CD4-positive, alpha-beta T cell treated with Interleukin-12 subunit alpha and Interleukin-12 subunit beta, for 1 hour (primary cell): Measurements from ENCODE around the gene CTAG1A.
"Not testable (repeated sequence)": the region's sequence is repeated elsewhere in the genome, so short reads cannot be mapped to it uniquely, and the experiment has no call there.

Experiments
- DNase-seq: peaks from one replicate; pipeline ENCODE4 v3.0.0-alpha.2; 2020

Gene CTAG1A

DNA sequence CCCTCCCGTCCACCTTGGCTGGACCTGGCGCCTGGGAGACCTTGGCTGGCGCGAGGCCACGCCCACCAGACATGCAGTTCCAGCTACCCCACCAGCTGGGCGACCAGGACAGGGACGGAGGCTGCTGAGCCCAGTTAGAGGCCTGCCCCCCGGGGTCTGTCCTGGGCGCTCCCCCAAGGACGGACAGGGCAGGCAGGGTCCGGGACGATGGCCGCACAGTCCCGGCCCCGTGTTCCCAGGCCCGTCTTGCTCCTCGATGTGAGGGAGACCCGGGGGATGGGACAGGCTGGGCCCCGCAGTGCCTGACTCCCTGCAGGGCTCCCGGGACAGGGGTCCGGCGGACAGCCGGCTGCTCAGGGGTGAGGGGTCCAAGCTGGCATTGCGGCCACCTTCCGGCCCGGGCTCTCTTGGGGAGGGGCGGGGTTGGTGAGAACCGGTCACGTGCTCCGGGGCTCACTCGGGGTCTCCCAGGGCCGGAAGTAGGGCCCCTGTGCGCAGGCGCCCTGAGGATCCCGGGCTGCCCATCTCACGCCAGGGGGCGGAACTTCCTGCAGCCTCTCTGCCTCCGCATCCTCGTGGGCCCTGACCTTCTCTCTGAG lies at the start of gene CTAG1A:
CTAG1A (plus strand) TSS at position 549 of the 599 bp plus-strand sequence. CDS start 74 bp downstream, outside the sequence.
- DNase-seq: not testable (repeated sequence)

DNA sequence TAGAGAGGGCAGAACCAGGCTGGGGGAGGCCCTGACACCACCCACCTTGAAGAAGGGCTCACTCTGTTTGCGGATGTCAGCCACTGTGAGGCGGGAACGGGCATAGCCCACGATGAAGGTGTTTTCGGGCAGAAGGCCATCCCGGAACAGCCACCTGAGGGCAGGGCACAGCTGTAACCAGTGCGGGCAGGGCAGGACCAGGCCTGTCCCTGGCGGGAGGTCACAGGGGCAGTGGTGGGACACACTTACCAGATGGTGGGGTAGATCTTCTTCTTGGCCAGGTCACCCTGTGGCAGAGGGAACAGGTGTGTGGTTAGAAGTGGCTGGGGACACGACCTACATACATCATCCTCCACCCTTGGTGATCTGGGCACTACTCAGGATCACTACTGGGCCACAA lies 49.0 kb upstream of the CTAG1A start:
- DNase-seq: no peak

DNA sequence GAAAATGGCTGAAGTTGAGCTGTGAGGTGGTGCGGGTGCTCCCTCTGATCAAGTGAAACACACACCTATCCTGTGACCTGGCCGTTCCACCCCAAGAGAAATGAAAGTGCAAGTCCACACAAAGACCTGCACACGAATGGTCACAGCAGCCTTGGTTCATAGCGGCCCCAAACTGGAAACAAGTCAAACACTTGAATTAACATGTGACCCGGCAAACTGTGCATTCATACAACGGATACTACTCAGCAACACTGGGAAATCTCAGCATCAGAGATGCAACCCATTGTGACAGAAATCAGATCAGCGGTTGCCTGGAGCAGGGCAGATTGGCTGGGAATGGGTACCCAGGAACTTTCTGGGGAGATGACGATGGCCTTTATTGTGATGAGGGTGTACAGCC lies 45.9 kb upstream of the CTAG1A start:
- no peak for DNase-seq

DNA sequence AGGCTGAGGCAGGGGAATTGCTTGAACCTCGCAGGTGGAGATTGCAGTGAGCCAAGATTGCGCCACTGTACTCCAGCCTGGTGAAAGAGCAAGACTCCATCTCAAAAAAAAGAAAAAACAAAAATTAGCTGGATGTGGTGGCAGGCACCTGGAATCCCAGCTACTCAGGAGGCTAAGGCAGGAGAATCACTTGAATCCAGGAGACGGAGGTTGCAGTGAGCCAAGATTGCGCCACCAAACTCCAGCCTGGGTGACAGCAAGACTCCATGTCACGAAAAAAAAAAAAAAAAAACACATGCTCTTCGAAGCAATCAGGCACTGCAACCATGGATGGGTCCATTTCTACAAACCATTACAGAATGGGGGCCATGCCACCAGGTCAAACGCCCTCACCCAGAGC lies 44.6 kb upstream of the CTAG1A start:
- not testable (repeated sequence) for DNase-seq

DNA sequence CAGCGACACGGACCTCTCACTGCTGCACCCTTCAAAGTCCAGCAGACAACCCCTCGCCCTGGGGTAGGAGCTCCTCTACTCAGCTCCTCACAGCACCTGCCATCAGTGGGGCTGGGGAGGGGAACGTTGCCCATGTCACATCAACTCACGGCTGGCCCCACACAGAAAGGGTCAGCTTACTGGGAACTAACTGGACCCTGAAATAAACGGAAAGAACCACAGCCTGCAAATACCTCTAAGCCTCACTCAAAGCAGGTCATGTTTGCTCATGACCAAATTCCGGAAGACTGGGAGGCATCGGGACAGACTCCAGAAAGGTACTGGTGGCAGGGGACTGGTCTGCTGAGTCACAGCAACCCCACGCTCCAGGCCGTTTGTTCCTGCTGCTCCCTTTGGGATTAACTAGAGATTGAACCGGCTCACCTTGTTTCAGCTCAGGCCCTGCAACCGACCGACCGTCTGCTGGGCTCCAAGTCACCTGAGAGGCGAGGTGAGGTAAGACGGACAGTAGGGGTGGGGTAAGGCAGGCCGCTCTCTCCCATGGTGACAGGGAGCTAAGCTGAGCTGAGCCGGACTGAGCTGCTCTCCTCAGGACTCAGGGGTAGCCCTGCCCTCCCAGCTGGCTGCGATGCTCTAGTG lies 43.9 kb upstream of the CTAG1A start:
- DNase-seq: no peak

DNA sequence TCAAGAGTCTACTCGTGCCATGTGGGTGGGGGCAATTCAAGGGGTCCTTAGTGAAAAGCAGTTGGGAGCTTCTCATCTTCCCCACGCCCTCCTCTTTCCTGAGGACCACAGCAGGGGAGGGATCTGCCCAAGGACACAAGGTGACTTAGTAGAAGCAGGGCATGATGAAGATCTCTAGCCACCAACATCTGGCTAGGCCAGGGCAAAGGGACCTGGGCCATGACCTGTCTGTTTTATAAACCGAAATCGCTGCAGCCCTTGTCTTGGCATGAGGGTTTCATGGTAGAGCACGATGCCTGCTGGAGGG lies 43.4 kb upstream of the CTAG1A start:
- DNase-seq: no peak

DNA sequence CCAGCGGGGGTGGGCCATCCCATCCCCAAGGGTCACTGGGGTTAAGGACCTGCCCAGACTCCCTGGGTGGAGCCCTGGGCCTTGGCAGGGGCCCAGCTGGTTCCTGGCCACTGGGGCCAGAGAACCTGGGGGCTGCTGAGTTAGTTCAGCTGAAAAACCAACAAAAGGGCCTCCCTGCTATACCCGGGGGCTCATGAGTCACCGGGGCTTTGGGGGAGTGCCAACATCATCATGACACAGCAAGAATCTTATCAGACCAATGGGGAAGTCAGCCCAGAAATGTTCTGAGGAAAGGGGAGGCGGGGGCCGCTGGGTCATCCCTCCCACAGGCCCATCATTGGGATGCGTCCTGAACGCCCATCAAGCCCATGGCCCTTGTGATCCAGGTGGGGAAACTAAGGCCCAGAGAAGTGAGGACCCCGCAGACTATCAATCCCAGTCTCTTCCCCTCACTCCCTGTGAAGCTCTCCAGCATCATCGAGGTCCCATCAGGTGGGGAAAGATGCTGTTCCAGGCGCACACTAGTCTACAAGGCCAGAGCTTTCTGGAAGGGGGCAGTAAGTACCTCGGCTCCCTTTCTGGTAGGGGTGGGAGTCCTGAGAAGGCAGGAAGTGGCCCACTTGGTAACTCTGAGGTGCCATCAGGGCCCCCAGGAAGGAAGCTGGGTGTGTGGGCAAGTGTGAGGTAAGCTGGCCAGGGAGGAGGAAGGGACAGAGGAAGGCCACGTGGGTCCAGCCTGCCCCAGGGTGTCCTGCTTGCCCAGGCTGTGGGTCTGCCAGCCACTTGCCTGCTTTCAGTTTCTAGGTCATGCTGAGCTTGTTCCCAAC lies 42.8 kb upstream of the CTAG1A start:
- peak; percentile 27 for DNase-seq

DNA sequence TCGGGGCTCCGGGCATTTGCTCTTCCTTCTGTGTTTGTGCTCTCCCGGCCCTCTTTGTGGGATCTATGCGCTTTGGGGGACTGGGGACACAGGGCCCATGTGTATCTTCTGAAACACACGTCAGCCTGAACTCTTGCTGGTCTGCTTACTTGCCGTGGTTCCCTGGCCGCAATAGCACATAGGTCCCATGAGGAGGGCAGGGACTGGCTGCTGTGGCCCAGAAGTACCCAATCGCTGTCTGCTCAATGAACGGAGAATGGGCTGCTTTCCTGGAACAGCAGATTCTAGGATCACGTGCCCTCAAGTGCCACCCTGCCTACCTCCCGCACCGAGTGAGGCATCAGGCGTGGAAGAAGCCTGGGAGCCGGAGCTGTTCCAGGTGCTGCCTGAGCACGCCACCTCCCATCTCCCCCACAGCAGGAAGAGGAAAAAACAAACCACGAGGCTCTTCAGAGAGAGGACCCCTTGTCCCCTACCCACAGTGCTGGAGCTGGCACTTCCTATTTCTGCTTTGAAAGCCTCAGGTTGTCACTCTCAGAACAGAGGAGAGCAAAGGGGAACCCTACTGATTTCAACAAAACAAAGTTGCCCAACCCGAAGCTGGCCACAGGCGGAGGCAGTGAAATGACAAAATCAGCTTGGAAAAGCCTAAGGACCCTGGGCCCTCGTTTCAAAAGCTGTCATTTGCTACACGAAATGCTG lies 42.1 kb upstream of the CTAG1A start:
- peak; percentile 18 for DNase-seq

DNA sequence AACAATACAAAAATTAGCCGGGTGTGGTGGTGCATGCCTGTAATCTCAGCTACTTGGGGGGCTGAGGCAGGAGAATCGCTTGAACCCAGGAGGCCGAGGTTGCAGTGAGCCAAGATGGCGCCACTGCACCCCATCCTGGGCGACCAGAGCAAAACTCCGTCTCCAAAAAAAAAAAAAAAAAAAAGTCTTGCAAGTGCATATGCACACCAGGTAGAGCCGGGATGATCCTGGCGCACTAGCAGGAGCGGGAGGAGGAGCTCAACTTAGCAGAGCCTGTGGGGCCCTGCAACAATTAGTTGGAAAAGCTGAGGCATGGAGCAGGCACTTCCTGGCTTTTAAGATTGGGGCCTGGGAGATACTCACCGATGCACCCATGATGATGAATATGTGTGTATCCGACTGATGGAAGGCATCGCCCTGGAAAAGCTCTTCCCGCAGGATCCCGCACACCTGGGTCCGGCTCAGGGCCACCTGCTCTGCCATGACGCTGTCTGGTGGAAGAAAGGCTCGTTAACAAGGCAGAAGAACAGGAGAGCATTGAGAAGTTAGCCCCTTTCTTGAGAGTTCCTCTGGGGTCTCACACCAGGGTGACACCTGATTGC lies 39.2 kb upstream of the CTAG1A start:
- no peak for DNase-seq

DNA sequence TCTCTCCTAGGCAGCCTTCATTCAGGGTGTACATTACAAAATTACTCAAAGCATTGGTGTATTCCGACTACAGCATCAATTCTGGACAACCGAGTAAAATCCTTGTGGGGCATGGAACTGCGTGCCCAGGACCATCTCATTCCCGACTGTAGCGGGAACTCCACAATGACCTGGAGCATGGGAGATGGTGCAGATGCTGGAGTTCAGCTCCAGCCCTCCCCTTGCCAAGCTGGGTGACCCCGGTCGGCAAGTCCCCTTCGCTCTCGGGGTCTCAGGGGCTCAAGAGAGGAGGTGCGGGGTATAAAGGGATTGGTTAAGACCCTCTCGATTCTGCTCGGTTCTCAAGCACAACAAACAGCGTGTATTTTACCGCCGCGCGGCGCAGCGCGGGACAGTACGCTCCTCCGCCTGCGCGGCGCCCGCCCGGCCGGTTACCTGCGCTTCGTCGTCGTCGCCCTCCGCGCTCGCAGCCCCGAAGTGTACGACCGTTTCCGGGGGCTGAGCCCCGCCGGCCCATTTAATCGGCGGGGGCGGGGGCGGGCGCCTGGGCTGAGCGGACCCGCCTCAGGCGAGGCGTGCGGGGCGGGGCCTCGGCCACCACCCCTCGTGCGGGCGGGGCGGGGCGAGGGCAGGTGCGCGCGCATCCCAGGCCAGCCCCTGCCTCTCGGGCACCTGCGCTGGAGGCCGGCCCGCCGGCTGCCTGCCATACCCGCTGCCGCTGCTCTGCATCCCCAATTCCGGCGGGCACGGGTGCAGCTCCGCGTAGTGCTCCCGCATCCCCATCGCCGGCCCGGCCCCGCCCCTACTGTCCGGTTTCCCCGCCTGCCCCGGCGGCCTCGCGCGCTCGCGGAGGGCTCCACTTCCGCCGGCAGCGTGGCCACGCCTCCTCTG lies 38.3 kb upstream of the CTAG1A start, which contains the start of gene G6PD:
G6PD (minus strand) TSS at position 493 of the 891 bp plus-strand sequence. CDS start 691 bp downstream, outside the sequence.
- peak; percentile 86 for DNase-seq

DNA sequence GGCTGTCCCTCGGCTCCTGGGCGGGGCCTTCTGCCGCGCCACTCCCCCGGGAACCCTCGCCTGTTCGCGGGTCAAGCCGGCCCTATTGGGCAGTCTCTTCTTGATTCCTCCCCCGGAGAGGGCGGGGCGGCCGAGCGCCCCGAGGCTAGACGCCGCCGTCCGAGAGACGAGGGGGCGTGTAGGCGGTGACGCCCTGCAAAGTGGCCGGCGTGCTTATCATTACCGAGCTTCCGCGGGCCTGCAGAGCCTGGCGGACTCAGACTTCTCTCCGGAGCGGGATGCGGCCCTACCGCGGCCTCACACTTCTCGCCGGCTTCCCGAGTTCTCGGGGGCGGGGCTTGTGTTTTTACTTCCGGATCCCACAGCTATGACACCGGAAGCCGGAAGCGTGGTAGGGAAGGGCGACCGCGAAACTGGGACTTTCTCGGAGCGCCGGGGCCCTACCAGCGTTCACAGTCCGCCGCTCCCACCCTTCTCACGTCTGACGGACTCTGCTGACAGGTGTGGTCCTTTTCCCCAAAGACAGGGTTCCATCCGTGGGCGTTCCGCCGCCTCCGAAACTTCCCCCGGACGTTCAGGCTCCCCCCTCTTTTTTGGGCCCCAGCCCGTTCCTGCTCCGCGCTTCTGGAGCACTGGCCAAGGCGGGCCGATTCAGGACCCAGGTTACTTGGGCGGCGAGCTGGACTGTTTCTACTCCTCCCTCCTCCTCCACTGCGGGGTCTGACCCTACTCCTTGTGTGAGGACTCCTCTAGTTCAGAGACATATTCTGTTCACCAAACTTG lies 37.5 kb upstream of the CTAG1A start, which contains the start of gene IKBKG:
IKBKG (plus strand) TSS at position 376 of the 783 bp plus-strand sequence. CDS start 4,383 bp downstream, outside the sequence.
- peak; percentile 91 for DNase-seq

DNA sequence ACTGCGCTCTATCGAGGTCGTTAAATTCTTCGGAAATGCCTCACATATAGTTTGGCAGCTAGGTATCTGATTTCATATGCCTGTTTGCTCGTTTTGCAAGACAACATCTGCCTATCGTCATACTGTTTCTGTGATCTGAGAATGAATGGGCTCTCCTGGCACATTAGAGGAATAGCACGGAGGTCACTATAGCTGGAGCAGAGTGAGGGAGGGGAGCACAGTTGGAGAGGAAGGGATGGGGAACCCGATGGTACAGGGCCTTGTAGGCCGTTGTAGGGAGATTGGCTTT lies 37.0 kb upstream of the CTAG1A start:
- no peak for DNase-seq

DNA sequence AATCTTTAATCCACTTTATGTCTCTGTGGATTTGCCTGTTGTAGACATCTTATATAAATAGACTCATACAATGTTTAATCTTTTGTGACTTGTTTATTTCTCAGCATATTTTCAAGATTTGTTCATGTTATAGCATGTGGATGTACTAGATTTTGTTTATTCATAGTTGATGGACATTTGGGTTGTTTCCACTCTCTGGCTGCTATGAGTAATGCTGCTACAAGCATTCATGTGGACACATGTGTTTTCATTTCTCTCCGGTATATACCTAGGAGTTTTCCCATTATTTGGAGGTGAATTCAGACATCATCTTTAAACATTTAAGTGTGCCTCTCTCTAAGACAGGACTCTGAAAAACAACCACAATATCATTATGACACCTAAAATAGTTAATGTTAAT lies 35.2 kb upstream of the CTAG1A start:
- no peak for DNase-seq

DNA sequence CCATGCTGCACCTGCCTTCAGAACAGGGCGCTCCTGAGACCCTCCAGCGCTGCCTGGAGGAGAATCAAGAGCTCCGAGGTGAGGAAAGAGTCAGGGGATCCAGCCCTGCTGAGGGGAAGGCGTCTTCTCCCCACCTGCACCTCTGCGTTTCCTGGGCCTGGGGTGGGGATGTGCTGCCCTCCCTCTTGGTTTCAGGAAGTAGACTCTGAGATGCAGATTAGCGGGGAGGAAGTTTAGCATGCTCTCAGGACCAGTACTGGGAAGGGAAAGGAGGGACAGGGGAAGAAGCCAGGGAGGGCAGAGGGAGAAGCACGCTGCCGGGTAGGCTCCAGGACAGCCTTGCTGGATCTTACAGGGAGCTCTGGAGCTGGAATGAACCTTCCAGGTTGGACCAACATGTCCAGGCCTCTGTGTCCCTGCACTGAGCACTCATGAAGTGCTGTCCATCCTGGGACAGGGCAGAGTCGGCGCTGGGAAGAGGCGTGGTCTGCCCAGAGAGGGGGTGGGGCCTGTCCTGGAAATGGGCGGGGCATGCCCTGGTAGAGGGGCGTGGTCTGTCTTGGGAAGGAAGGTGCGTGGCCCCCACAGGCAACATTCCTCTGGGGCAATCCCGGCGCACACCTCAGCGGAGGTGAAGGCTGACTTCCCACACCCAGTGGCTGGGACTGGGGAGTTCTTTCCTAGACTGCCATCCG lies 32.7 kb upstream of the CTAG1A start:
- not testable (repeated sequence) for DNase-seq

DNA sequence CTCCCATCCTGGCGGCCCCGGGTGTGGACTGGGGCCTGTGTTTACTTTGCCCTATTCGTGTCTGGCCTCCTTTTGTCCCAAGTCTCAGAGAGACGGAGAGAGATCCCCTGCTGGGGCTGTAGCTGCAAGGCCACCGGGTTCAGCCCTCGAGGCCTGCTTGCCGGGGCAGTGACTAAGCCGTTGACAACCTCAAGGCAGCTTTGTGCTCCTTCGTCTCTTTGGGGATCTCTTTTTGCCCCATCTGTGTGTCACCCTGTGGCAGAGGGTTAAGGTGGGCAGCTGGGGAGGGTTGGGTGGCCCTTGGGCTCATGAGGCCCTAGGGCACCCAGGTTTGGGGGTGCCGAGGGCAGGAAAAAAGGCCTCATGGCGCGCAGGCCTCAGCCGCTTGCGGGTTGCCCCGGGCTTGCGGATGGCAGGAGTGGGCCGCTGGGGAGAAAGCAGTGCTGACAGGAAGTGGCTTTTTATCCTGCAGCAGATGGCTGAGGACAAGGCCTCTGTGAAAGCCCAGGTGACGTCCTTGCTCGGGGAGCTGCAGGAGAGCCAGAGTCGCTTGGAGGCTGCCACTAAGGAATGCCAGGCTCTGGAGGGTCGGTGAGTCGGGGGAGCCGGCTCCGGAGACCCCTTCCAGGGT lies 26.8 kb upstream of the CTAG1A start:
- not testable (repeated sequence) for DNase-seq

DNA sequence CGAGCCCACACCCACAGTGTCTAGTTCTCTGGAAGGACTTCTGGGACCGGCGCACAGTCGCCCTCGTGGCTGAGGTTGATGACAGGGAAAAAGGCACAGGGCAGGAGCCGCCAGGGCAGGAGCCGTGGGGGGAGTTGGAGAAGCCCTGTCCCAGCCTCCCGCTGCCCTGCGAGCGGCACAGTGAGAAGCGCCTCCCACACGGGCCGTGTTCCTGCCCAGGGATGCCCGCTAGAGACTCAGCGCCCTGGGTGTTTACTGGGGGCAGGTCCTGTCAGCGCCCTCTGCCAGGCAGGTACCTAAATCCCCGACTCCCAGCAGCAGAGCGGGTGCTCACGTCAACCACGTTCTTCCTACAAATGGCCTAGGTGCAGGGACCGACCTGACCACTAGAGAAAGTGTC lies 26.0 kb upstream of the CTAG1A start:
- DNase-seq: not testable (repeated sequence)

DNA sequence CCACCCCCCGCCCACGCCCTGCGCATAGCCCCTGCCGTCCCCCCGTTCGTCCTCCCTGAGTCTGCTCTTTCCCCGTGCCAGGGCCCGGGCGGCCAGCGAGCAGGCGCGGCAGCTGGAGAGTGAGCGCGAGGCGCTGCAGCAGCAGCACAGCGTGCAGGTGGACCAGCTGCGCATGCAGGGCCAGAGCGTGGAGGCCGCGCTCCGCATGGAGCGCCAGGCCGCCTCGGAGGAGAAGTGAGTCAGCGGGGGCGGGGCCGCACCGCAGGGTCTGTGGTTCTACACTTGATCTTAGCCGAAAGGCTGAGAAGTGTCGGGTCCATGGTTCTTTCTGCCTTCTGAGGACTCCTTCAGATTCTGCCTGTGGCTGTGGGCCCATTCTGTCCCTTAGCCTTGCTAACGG lies 24.6 kb upstream of the CTAG1A start:
- not testable (repeated sequence) for DNase-seq

DNA sequence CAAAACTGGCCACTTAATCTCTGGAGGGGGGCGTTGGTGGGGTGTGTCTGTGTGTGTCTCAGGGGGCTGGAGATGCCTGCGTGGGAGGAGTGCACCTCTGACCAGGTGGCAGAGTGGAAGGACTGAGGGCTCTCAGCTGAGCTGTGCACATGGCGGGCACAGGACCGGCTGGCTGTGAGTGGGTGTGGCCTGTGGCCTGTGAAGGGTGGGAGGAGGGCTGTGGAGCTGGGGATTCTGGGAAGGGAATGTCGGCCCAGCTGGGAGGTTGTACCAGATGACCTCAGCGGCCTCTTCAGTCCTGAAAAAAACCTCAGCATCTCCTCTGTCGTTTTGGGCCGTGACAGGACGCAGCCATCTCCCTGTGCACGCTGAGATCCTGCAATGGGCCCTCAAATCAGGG lies 22.6 kb upstream of the CTAG1A start:
- DNase-seq: not testable (repeated sequence)

DNA sequence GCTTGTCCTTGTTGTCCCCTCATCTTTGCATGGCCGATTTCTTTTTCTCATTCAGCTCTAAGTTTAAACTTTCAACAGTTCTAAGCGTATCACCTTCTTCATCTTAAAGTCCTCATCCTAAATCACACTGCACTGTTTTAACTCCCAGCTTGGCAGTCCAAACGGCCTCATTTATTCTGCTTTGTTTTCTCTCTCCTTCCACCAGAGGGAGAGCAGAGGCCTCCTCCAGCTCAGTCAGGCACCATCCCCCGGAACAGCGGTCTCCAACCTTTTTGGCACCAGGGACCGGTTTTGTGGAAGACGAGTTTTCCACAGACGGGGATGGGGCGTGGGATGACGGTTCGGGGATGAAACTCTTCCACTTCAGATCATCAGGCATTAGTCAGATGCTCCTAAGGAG lies 14.6 kb upstream of the CTAG1A start:
- DNase-seq: not testable (repeated sequence)

DNA sequence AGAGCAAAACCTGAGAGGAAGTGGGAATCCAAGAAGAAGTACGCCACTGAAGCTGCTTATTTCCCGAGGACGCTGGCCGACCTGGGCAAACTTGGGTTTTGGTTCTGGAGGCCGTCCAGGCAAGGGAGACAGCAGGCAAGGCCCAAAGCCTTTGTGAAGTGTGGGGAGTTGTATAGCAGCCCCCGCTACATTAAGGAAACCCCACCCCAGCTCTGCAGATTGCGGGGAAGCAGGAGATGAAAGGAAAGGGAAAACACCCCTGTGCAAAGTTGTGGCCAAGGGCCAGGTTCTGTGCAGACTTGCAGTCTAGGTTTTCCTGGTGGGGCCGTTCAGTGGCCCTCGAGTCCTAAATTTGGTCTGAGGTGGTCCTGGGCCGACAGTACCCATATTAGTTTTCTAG lies 11.9 kb upstream of the CTAG1A start:
- not testable (repeated sequence) for DNase-seq
